ENCODE measurements around the gene TMC3.

The TMC3 gene

GRCh38 chr15:81284256-81285031 lies 89.6 kb downstream of the TMC3 start:
- TF ChIP-seq CTCF (IDR thresholded peaks at IDR 0.05; ENCODE audit: insufficient read depth, low read length, missing control alignments) = no peak
- H3K4me3 ChIP-seq (ENCODE audit: low read depth, low read length) = no peak overlapping the region
- DNase-seq (ENCODE audit: low read depth, low spot score) = no peak
- CTCF ChIA-PET = interaction anchor here (1.8 to 20.3 kb wide), 3 partner anchors 10 to 117 kb away, joined by 9 to 517 read pairs (median 17); no protein-coding TSS in a partner anchor
- POLR2A ChIA-PET = no interaction called here

- DNase-seq (ENCODE audit: low read depth, low spot score) = no peak
- H3K4me3 ChIP-seq (ENCODE audit: low read depth, low read length) = no peak overlapping the region
- POLR2A ChIA-PET = no interaction called here
- TF ChIP-seq CTCF (IDR thresholded peaks at IDR 0.05; ENCODE audit: insufficient read depth, low read length, missing control alignments) = no peak
- CTCF ChIA-PET = interaction anchor here (0.8 to 20.3 kb wide), 7 partner anchors 8 to 199 kb away, joined by 3 to 517 read pairs (median 5); no protein-coding TSS in a partner anchor
These were observed 91.1 kb downstream of the TMC3 start for GRCh38 chr15:81282911-81283310.

GRCh38 chr15:81282606-81282895 lies 91.5 kb downstream of the TMC3 start:
- no peak for TF ChIP-seq CTCF (IDR thresholded peaks at IDR 0.05; ENCODE audit: insufficient read depth, low read length, missing control alignments)
- POLR2A ChIA-PET = no interaction called here
- no peak for DNase-seq (ENCODE audit: low read depth, low spot score)
- CTCF ChIA-PET = interaction anchor here (0.8 to 20.3 kb wide), 6 partner anchors 8 to 199 kb away, joined by 3 to 517 read pairs (median 4); no protein-coding TSS in a partner anchor
- H3K4me3 ChIP-seq (ENCODE audit: low read depth, low read length) = no peak overlapping the region

- no peak overlapping the region for H3K4me3 ChIP-seq (ENCODE audit: low read depth, low read length)
- DNase-seq (ENCODE audit: low read depth, low spot score) = no peak
- no peak for TF ChIP-seq CTCF (IDR thresholded peaks at IDR 0.05; ENCODE audit: insufficient read depth, low read length, missing control alignments)
- ChIA-PET CTCF (interaction anchor here (0.9 to 20.3 kb wide), 6 partner anchors 7 to 119 kb away, joined by 3 to 517 read pairs (median 11); no protein-coding TSS in a partner anchor), POLR2A (no interaction called here)
These were observed 92.0 kb downstream of the TMC3 start for GRCh38 chr15:81281766-81282605.

- no peak for DNase-seq (ENCODE audit: low read depth, low spot score)
- TF ChIP-seq CTCF (IDR thresholded peaks at IDR 0.05; ENCODE audit: insufficient read depth, low read length, missing control alignments) = no peak
- POLR2A ChIA-PET = no interaction called here
- no peak overlapping the region for H3K4me3 ChIP-seq (ENCODE audit: low read depth, low read length)
- CTCF ChIA-PET = interaction anchor here (1.0 to 20.3 kb wide), 3 partner anchors 15 to 120 kb away, joined by 3 to 517 read pairs (median 91); no protein-coding TSS in a partner anchor
These were observed 92.6 kb downstream of the TMC3 start for GRCh38 chr15:81281456-81281735.
